Epithelial cell of prostate (primary cell): Measurements from ENCODE around the gene DCST2.

Source experiments
- DNase-seq: peaks from one replicate; pipeline ENCODE4 v3.0.0-alpha.2; 2011; ENCODE audit warnings: low read depth, low spot score
- H3K27ac ChIP-seq: fragments of 450-650 bp; 2 replicates; pipeline ENCODE4 v1.5.1; 2017; ENCODE audit warnings: mild to moderate bottlenecking

DCST2 gene

DNA sequence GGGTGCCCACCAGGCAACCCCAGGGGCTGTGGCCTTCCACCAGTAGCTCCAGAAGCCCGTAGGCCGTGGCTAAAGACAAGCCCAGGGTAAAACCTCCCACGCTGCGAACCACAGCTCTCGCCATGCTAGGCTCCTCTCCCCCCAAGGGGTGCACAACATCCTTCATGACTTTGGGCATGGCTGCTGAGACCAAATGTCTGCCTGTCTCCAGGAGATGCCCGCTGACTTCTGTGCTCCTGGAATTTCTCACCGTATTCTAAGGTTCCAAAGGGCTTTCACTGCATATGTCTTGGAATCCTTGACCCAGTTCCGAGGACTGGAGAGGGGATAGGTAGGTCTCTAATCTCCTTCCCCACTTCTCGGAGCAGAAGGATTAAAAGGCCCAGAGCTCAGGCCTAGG, at the start of gene DCST2, which contains the start of gene DCST1:
Gene DCST2, minus strand, starts transcription at position 258 of the 400 bp plus-strand sequence. Its CDS starts 80 bp downstream, at position 178.
Gene DCST1, plus strand, starts transcription at position 301 of the 400 bp plus-strand sequence. CDS start 213 bp downstream, outside the sequence.
- H3K27ac ChIP-seq, result no peak within 1 kb of the TSS
- no peak for DNase-seq

GRCh38 chr1:155083052-155083541, 49.5 kb upstream of the DCST2 start:
- no peak for DNase-seq
- peak overlapping the region; percentile 82 for H3K27ac ChIP-seq

DNA sequence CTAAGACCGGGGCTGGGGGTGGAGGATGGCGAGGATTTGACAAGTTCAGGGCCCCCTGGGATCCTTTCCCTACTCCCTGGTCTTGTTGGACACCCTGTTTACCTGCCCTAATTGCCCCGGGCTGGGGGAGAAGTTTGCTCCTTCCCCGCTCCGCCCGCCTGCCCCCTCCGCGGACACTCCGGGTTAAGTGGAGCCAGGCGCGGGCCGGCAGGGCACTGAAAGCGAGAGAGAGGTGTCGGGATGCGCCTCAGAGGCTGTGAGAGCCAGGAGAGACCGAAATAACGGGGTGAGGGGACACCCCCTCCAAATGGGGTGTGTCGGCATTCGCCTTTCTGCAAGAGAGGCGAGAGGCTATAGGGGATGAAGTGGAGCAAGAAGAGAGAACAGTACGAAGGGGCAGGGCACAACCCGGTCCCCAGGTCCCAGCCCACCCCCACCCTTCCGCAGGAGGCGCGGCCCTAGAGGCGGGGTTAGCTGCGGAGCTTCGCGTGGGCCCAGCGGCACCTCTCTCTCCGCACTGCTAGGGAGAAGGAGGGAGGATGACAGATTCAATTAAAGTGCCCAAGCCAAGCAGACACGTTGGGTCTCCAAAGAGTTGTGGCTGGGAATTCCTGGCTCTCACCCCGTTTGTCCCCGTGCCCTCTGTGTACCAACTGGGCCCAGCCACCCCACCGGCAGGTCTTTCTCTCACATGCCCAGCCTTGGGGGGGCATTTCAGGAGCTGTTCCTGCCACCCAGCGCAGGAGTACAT, 48.9 kb upstream of the DCST2 start:
- H3K27ac ChIP-seq, result peak overlapping the region; percentile 82
- no peak for DNase-seq

- peak overlapping the region; percentile 82 for H3K27ac ChIP-seq
- no peak for DNase-seq
These were observed 48.1 kb upstream of the DCST2 start for GRCh38 chr1:155081472-155082300.

DNA sequence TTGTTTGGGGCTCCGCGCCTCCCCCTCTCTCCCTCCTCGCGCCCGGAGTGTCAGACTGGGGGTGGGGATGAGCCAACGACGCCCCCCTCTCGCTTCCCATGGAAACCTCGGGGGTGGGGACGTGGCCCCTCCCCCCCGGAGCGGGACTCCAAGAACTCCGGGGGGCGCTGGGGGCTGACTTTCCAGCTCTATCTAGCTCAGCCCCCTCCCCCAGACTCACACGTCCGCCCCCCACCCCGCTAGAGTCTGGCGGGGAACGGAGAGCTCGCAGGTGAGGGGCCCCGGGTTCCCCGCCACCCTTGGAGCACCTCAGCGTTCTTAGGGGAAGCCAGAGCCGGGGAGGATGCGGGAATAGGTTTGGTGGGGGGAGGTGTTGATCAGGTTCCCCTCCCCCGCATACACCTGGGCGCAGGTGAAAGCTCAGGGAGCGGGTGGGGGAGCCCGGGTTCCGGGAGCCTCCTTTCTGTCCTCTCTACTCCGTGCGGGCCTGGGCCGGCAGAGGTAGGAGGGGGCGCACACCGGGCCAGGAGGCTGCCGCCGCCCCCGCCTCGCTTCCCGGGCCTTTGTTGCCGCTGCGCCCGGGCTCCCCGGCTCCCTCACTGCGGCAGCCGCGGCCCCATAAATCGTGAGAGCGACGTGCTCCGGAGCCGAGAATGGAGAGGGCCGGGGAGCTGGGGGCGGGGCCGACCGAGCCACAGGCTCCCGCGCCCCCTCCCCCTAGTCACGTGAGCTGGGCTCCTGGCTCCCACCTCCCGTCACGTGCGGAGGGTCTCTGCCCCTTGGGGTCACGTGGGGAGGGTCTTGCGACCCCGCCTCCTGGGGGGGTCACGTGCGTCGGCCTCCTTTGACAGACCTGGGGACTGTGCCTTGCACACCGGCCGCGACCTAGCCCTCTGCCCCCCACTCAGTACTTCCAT, 47.0 kb upstream of the DCST2 start:
- no peak for DNase-seq
- peak overlapping the region; percentile 5 for H3K27ac ChIP-seq

DNA sequence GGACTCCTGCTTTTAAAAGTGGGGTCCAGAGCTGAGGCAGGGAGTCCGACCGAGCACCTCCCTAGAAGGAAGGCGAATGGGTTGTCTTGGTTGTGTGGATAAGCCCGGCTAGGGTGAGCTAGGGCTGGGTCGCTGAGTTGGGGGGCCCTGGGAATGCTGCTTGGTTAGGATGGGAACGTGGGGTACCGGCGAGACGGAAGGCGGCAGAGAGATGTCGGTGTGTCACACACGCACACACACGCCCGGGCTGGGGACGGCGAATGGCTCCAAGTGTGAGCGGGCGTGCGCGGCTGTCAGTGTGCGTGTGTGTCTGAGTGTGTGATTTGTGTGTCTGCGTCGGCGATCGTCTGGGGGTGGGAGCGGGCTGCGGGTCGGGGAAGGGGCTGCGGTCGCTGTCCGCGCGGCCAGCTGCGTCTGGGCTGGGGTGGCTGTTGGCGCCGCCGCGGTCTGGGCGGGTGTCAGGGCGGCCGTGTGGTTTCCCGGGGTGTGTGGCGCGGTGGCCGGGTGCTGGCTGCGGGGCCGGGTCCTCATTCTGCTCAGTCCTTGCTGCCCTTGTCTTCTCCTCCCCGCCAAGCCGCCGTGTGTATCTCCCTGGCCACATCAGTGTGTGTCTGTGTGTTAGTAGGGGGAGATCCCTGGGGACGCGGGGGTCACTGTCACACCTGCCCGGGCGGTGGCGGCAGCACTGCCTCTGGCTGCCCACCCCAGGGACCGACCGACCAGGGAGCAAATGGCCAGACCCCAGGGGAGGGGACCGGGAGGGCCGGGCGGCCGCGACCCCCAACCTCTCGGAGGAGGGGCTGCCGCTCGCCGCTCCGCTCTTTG, 46.1 kb upstream of the DCST2 start:
- no peak for DNase-seq
- no peak overlapping the region for H3K27ac ChIP-seq

DNA sequence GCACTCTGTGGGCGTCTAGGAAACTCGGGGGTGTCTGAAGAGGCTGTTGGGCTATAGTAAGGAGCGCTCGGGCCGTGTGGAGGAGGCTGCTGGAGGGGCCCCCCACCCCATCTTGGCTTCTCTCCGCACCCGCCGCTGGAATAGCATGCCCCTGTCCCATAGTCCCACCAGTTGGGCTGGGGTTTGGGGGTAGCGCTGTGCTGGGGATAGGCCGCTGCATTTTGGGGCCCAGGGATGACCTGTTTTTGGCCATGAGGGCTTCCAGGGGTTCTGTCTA, 45.6 kb upstream of the DCST2 start:
- no peak for DNase-seq
- no peak overlapping the region for H3K27ac ChIP-seq

- DNase-seq, result no peak
- peak within 1 kb of the TSS; percentile 40 for H3K27ac ChIP-seq
These were observed 45.1 kb upstream of the DCST2 start, which contains the start of gene EFNA3 for GRCh38 chr1:155078469-155079209. Gene EFNA3 (plus strand): TSS chr1:155078837. CDS start chr1:155078942, 105 bp downstream.

DNA sequence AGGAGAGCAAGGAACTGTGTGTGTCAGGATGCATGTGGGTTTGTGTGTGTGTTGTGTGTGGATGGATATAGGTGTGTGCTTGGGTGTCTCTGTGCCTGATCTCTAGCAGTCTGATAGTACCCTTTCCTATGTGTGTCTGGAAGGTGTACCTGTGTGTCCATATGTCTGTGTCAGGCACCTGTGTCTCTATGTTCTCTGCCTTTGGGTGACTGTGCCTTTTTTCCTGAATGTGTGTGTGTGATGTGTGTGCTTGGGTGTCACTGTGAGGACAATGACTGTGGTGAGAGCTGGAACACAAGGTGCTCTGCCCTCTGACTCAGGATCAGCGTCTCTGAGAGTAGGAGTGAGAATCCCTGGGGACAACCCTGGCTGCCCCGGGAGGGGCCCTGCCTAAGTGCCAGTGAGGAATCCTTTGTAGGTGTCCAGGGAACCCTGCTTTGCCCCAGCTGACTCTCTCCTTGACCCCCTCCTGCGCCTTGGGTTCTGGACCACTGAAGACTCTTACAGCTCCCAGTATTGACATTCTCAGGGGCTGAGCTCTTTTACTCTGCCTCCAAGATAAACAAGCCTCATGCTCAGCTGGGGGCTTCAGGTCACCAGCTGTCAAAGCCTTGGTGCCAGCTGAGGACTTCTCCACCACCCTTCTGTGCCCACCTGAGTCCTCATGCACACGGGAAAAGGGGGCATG, 44.3 kb upstream of the DCST2 start:
- no peak for DNase-seq
- peak overlapping the region; percentile 40 for H3K27ac ChIP-seq

- peak overlapping the region; percentile 40 for H3K27ac ChIP-seq
- DNase-seq, result no peak
These were observed 43.8 kb upstream of the DCST2 start for GRCh38 chr1:155077346-155077745.

DNA sequence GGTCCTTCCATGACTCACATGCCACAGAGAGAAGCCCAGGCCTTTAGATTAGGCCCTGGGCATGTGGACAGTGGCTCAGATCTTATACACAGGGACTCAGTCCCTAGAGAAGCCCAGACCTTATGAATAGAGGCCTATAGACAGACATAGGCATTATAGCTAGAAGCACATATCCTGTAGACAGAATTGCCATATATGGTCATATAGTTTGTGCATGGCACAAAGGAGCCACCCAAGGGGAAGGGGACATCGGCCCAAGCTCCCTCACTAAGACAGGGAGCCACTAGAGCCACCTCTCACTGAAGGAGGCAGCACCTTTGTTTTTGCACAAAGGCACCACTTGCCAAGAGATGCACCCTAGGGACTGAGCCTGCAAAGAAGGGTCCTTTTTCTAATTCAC, 42.8 kb upstream of the DCST2 start:
- DNase-seq, result no peak

GRCh38 chr1:155075535-155075934, 42.0 kb upstream of the DCST2 start:
- no peak overlapping the region for H3K27ac ChIP-seq
- no peak for DNase-seq

More for the DNA sequence above, 42.8 kb upstream of the DCST2 start:
- H3K27ac ChIP-seq, result no peak overlapping the region

- no peak for DNase-seq
- H3K27ac ChIP-seq, result no peak overlapping the region
These were observed 40.0 kb upstream of the DCST2 start for GRCh38 chr1:155073377-155074242.

DNA sequence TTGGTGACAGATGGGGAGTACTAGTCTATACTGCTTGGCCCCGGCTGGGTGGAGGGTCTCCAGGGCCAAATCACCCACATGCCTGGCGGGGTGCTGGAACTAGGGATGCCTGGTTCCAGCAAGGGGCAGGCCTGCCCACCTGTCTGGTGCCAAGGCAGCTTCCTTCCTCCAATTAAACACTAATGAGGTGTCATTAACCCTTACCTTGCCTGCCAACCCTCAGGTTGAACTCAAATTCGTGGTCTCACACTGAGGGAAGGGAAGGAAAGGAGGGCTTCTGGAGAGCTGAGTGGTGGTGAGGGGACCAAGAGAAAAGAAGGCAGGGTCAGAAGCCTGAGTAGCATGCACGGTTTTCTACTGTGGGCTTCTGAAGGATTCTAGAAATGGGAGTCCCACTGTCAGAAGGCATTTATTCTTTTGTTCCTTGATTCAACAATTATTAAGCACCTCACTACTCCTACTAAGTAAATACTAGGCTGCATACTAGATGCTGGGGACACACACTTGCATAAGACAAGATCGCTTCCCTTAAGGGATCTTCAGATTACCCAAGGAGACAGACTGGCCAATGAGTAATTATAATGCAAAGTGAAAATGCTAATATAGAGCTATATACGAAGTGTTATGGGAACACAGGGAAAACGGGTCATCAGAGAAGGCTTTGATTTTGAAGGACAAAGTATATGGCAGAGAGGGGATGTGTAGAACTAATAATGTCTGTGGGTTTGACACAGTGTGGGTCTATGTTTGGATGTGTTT, 39.1 kb upstream of the DCST2 start:
- DNase-seq, result no peak
- H3K27ac ChIP-seq, result no peak overlapping the region

- DNase-seq, result no peak
- peak overlapping the region; percentile 38 for H3K27ac ChIP-seq
These were observed 38.1 kb upstream of the DCST2 start for GRCh38 chr1:155071701-155072100.
